ENCODE results near the gene TSTD2. TPM values are rescaled to one million over a fixed set of nuclear protein-coding genes. Genes with fewer than 3 reads are reported as not detected.

The TSTD2 gene
- polyA plus RNA-seq, 1 donor from 2014 or later, result 50.0 TPM

DNA sequence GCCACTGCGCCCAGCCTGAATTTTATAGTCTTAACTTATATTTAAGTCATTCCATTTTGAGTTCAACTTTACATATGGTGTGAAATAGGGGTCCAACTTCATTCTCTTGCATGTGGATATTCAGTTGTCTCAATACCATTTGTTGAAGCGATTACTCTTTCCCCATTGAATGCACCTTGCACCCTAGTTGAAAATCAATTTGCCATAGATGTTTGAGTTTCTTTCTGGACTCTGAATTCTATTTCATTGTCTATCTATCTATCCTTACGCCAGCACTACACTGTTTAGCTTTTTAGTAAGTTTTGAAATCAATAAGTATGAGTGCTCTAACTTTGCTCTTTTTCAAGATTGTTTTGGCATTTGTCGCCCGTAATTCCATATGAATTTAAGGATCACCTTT is 81.9 kb downstream of the TSTD2 start:
- Histone ChIP-seq H4K20me1 (ENCODE audit: insufficient read depth) (no peaks in the 10 kb centered on the region), H3K27ac (ENCODE audit: low read length) (no peak overlapping the region), H2AFZ (ENCODE audit: low read depth, low read length) (no peak overlapping the region), H3K4me2 (ENCODE audit: low read length) (no peak overlapping the region), H3K9me3 (ENCODE audit: low read length) (no peaks in the 10 kb centered on the region), H3K79me2 (replicated peaks; ENCODE audit: insufficient read depth, low read length) (no peaks in the 10 kb centered on the region), H3K27me3 (ENCODE audit: insufficient read depth, low read depth, low read length) (no peaks in the 10 kb centered on the region), H3K4me3 (ENCODE audit: low read length) (no peak overlapping the region), H3K36me3 (ENCODE audit: insufficient read depth, low read length) (no peaks in the 10 kb centered on the region), H3F3A (ENCODE audit: insufficient read depth, low read length, poor library complexity, severe bottlenecking) (no peaks in the 10 kb centered on the region), H3K9ac (ENCODE audit: low read length) (no peak overlapping the region), H3K9me2 (ENCODE audit: insufficient read depth, low read length) (no peaks in the 10 kb centered on the region)
- TF ChIP-seq, protein P1, sequence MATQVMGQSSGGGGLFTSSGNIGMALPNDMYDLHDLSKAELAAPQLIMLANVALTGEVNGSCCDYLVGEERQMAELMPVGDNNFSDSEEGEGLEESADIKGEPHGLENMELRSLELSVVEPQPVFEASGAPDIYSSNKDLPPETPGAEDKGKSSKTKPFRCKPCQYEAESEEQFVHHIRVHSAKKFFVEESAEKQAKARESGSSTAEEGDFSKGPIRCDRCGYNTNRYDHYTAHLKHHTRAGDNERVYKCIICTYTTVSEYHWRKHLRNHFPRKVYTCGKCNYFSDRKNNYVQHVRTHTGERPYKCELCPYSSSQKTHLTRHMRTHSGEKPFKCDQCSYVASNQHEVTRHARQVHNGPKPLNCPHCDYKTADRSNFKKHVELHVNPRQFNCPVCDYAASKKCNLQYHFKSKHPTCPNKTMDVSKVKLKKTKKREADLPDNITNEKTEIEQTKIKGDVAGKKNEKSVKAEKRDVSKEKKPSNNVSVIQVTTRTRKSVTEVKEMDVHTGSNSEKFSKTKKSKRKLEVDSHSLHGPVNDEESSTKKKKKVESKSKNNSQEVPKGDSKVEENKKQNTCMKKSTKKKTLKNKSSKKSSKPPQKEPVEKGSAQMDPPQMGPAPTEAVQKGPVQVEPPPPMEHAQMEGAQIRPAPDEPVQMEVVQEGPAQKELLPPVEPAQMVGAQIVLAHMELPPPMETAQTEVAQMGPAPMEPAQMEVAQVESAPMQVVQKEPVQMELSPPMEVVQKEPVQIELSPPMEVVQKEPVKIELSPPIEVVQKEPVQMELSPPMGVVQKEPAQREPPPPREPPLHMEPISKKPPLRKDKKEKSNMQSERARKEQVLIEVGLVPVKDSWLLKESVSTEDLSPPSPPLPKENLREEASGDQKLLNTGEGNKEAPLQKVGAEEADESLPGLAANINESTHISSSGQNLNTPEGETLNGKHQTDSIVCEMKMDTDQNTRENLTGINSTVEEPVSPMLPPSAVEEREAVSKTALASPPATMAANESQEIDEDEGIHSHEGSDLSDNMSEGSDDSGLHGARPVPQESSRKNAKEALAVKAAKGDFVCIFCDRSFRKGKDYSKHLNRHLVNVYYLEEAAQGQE (IDR thresholded peaks at IDR 0.05; ENCODE audit: borderline replicate concordance), result no peak
- TF ChIP-seq RAD21 (conservative IDR thresholded peaks at IDR 0.05) (no peak), SMC3 (conservative IDR thresholded peaks at IDR 0.05; ENCODE audit: poor library complexity) (no peak), EZH2 (IDR thresholded peaks at IDR 0.05; ENCODE audit: borderline replicate concordance, insufficient read depth, low read length, poor library complexity, severe bottlenecking) (no peak), TAF1 (IDR thresholded peaks at IDR 0.05; ENCODE audit: low read depth) (no peak), EP300 (conservative IDR thresholded peaks at IDR 0.05; ENCODE audit: poor library complexity, severe bottlenecking) (no peak), MXI1 (conservative IDR thresholded peaks at IDR 0.05; ENCODE audit: poor library complexity, severe bottlenecking) (no peak), POLR2AphosphoS5 (IDR thresholded peaks at IDR 0.05) (no peak)
- TF ChIP-seq, protein P2, sequence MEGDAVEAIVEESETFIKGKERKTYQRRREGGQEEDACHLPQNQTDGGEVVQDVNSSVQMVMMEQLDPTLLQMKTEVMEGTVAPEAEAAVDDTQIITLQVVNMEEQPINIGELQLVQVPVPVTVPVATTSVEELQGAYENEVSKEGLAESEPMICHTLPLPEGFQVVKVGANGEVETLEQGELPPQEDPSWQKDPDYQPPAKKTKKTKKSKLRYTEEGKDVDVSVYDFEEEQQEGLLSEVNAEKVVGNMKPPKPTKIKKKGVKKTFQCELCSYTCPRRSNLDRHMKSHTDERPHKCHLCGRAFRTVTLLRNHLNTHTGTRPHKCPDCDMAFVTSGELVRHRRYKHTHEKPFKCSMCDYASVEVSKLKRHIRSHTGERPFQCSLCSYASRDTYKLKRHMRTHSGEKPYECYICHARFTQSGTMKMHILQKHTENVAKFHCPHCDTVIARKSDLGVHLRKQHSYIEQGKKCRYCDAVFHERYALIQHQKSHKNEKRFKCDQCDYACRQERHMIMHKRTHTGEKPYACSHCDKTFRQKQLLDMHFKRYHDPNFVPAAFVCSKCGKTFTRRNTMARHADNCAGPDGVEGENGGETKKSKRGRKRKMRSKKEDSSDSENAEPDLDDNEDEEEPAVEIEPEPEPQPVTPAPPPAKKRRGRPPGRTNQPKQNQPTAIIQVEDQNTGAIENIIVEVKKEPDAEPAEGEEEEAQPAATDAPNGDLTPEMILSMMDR (IDR thresholded peaks at IDR 0.05; ENCODE audit: poor library complexity, severe bottlenecking), result no peak

DNA sequence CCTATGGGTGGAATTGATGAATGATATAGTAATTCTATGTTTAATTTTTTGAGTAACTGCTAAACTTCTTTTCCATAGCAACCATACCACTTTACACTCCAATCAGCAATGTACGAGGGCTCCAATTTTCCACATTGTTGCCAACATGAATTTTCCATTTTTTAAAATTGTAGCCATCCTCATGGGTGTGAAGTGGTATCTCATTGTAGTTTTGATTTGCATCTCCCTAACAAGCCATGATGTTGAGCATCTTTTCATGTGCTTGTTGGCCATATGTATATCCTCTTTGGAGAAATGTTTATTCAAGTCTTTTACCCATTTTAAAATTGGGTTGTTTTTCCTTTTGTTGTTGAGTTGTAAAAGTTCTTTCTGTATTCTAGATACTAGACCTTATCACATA is 82.8 kb downstream of the TSTD2 start:
- TF ChIP-seq EP300 (conservative IDR thresholded peaks at IDR 0.05; ENCODE audit: poor library complexity, severe bottlenecking) (no peak), SMC3 (conservative IDR thresholded peaks at IDR 0.05; ENCODE audit: poor library complexity) (no peak), POLR2AphosphoS5 (IDR thresholded peaks at IDR 0.05) (no peak), TAF1 (IDR thresholded peaks at IDR 0.05; ENCODE audit: low read depth) (no peak), RAD21 (conservative IDR thresholded peaks at IDR 0.05) (no peak), EZH2 (IDR thresholded peaks at IDR 0.05; ENCODE audit: borderline replicate concordance, insufficient read depth, low read length, poor library complexity, severe bottlenecking) (no peak), MXI1 (conservative IDR thresholded peaks at IDR 0.05; ENCODE audit: poor library complexity, severe bottlenecking) (no peak)
- Histone ChIP-seq H3K9ac (ENCODE audit: low read length) (no peak overlapping the region), H3K79me2 (replicated peaks; ENCODE audit: insufficient read depth, low read length) (no peaks in the 10 kb centered on the region), H4K20me1 (ENCODE audit: insufficient read depth) (no peaks in the 10 kb centered on the region), H3K9me3 (ENCODE audit: low read length) (no peaks in the 10 kb centered on the region), H3K4me3 (ENCODE audit: low read length) (no peak overlapping the region), H3K36me3 (ENCODE audit: insufficient read depth, low read length) (no peaks in the 10 kb centered on the region), H3K9me2 (ENCODE audit: insufficient read depth, low read length) (no peaks in the 10 kb centered on the region), H3K27me3 (ENCODE audit: insufficient read depth, low read depth, low read length) (no peaks in the 10 kb centered on the region), H3F3A (ENCODE audit: insufficient read depth, low read length, poor library complexity, severe bottlenecking) (no peaks in the 10 kb centered on the region), H3K27ac (ENCODE audit: low read length) (no peak overlapping the region), H3K4me2 (ENCODE audit: low read length) (no peak overlapping the region), H2AFZ (ENCODE audit: low read depth, low read length) (no peak overlapping the region)

Other genes with a start within 250 kb of the TSTD2 start
- 5.7 and 9.7 TPM in 2 replicates for gene TDRD7, start 221.3 kb downstream of the TSTD2 start, polyA plus RNA-seq
- gene TMOD1, start 131.7 kb downstream of the TSTD2 start, polyA plus RNA-seq, result 0.17 and 0.22 TPM in 2 replicates
- gene NCBP1, start 453 bp upstream of the TSTD2 start, polyA plus RNA-seq, result 29.5 and 30.6 TPM in 2 replicates
- 32.3 and 34.5 TPM in 2 replicates for gene XPA, start 64.0 kb upstream of the TSTD2 start, polyA plus RNA-seq
- 0.14 TPM in 1 of 2 replicates, not detected in the other for gene FOXE1, start 219.9 kb upstream of the TSTD2 start, polyA plus RNA-seq

Measured in neural cell (in vitro differentiated cells).